ELR (cell line): Measurements from ENCODE around the gene SOCS2.
A peak's percentile ranks its signal among the peaks of the same experiment; 100 is the strongest.

Experiments
- DNase-seq: peaks from one replicate; pipeline ENCODE4 v3.0.0-alpha.2; 2015; ENCODE audit warnings: low read depth

SOCS2 gene

GRCh38 chr12:93567174-93567573, 5.3 kb upstream of the SOCS2 start:
- DNase-seq, result no peak

GRCh38 chr12:93568091-93568490, 4.4 kb upstream of the SOCS2 start:
- no peak for DNase-seq

GRCh38 chr12:93569301-93569655, 3.2 kb upstream of the SOCS2 start:
- DNase-seq, result no peak

GRCh38 chr12:93569656-93570551, 2.6 kb upstream of the SOCS2 start:
- peak; percentile 93 for DNase-seq

GRCh38 chr12:93570552-93571364, 1.7 kb upstream of the SOCS2 start:
- peak; percentile 98 for DNase-seq

GRCh38 chr12:93571365-93571924, 1.0 kb upstream of the SOCS2 start:
- DNase-seq, result peak; percentile 85

DNA sequence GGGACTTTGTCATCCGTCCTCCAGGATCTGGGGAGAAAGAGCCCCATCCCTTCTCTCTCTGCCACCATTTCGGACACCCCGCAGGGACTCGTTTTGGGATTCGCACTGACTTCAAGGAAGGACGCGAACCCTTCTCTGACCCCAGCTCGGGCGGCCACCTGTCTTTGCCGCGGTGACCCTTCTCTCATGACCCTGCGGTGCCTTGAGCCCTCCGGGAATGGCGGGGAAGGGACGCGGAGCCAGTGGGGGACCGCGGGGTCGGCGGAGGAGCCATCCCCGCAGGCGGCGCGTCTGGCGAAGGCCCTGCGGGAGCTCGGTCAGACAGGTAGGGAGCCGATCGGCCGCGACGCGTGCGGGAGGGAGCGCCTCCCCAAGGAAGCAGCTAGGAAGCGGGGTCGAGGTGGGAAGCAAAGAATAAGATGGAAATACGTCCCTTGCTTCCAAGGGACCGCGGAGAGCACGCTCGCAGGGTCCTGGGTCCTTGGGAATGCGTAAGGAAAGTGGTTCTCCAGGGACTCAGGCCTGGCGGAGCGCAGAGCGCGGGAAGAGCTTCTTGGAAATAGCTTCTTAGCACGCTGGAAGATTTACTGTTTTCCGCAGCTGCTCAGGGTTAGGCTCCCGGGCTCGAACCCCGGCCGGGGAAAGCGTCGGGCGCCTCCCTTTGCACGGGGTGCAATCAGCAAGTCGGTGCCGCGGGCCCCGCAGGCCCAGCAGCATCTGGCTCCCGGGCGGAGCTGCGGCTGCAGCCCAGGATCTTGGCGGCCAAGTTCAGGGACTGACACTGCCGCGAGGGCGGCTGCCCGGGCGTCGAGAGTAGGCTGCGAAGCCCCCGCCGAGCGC, 457 bp downstream of the SOCS2 start:
- DNase-seq, result peak; percentile 67

DNA sequence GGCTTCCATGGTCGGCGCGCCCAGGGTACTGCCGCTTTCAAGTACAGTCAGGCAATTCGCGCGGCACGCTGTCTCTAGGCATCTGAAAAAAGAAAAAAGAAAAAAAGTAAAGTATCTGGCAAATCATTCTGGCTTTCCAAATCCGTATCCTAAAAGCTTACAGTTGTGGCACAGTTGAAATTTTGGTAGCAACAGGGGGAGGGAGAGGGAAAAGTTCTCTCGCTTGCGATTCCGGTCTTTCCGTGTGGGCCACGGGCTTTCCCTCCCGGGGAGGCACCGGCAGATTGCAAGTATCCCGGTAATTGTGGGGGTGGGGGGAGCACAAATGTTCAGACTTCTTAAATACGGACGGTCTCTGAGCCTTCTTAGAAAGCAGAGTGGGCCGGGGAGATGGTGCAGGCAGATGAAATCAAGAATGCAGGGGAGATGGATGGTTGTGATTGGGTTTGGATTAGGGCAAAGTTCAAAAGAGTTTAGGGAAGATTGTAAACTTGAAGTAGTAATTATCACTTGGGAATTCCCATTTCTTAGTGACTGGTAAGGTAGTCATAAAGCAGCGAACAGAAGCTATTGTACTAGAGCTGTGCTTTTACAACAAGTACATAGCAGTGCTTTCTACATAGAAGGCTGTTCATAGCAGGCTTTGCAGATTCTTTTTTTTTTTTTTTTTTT, 1.2 kb downstream of the SOCS2 start:
- peak; percentile 84 for DNase-seq

DNA sequence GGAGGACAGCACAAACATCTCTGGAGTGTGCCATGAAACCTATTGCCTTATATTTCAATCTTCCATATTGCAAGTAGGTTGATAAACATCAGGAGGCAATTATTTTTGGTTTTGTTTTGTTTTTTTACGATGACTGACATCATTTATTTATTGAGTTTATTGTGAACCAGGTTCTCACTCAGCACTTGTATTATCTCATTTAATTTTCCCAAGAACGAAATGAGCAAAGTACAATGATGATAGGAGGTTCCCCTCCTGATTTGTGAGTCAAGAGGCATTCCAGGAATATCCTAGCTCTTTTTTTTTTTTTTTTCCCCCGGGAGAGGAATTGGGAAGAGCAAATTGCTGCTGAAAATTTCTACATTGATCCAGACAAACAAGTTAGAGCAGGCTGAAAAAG, 4.7 kb downstream of the SOCS2 start:
- no peak for DNase-seq

GRCh38 chr12:93578221-93578620, 5.7 kb downstream of the SOCS2 start:
- DNase-seq, result no peak

DNA sequence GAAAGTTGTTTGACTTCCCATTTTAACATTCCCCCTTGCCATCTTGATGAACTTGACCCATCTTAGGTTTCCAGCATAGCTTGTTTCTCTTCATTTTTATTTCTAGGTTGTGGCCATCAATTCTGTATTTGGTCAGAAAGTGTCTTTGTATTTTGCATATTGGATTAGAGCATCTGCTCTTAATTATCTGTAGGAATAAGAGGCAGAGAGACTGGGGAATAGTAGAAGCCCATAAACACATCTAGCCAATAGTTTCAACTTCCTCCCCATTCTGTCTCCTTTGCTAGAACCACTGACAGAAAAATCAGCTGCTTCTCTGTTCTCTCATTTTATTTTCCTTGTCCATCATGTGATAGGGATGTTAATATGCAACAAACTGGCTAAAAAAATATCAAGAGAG, 8.2 kb downstream of the SOCS2 start:
- DNase-seq, result no peak

- DNase-seq, result no peak
Measured at GRCh38 chr12:93581370-93581769, 8.9 kb downstream of the SOCS2 start.

GRCh38 chr12:93582351-93582750, 9.9 kb downstream of the SOCS2 start:
- no peak for DNase-seq

DNA sequence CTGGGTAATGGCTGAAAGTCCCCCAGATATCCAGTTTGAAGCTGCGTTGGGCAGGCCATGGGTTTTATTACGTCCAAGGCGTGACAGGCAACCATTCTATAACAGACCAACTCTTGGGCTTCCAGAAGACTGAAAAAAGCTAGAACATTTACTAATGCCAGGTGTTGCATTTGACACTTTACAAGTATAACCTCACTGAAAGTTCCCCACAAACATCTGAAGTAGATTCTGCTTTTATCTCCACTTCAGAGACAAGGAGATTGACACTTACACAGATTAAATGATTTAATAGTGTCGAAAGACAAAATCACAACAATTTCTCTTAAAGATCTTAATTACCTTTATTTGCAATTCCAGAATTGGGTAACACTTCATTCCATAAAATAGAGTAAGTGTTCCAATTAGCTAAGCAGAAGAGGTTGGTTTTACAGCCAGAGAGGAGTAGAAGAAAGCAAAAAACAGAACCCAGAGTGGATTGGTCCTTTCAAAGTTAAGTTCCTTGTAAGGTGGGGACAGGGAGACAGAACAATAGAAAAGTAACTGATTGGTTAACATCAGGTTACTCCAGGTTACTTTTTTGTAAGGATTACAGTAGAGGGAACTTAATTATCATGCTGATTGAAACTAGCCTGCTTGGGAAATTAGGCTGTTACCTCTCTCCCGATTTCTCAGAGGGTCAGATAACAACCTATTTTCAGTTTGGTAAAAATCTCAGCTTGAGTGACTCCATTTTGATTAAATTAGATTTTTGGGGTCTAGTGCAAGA, 11.3 kb downstream of the SOCS2 start:
- DNase-seq, result no peak

- DNase-seq, result no peak
Measured at GRCh38 chr12:93585247-93585646, 12.8 kb downstream of the SOCS2 start.

GRCh38 chr12:93587611-93588010, 15.1 kb downstream of the SOCS2 start:
- no peak for DNase-seq

- peak; percentile 43 for DNase-seq
Measured at GRCh38 chr12:93589081-93589480, 16.6 kb downstream of the SOCS2 start.

DNA sequence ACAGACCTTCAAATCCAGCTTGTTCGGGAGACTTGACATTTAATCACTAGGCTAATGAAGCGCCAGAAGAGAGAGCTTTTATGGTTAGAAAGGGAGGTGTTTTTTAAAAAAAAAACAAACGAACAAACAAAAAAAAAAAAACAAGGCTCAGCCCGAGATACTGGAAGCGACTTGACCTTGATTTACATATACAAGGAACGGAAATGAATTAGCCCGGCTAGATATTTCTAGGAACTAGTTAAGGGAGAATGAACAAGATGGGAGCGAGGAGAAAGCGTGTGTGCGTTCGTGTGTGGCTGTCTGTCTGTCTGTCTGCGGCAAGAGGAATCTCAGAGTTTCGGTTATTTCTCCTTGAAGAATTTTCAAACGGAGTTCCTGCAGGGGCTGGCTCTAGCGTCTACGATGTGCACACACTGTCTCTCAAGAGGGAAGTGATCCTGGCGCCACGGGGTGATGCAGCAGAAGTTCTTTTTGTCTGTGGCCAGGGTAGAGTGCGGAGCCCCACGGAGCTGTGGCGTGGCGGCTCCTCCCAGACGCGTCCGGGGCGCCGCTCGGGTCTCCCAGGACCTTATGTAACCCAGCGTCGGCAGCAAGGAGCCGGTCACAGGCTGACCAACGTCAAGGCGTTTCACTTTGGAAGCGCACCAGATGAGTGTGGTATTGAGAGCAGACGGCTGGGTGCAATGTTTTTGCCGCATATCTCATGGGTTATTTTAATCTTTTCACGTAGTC, 18.8 kb downstream of the SOCS2 start:
- DNase-seq, result peak; percentile 93

DNA sequence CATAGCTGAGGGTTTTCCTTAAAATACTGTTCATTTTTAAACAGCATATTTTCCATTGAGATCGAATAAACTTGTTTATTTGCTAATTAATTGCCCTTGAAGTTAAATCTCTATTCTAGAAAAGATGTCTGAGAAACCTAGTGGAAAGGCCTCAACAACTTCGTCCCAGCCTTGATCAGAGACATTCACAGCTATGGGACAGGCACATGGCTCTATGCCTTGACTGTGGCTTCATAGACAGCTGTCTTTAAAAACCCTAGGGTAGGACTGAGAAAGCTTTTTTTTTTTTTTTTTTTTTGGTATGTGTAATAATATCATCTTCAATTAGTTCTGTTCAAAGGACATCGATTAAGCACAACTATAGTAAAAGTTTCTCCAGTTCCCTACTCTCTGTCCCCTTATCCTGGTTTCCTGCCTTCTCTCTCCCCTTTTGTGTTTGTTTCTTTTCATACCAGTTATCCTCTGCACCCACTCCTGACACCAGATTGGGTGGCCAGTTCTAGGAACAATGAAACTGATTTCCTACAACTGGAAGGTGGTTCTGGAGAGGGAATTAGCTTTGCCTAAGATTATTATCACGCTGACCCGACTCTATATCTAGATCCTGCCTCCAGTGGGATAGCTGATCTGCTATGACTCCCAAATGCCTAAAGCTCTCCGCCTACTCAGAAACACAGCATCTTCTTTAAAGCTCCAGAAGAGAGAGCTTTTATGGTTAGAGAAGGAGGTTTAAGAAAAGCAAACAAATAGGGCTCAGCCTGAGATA, 20.3 kb downstream of the SOCS2 start:
- no peak for DNase-seq
